HepG2 (cell line): ENCODE data around the gene MSS51. TPM values are rescaled to one million over a fixed set of nuclear protein-coding genes. Genes with fewer than 3 reads are reported as not detected.

Experiments
- ATAC-seq: fragments of 200-7000 bp; cut with Tn5 transposase; 3 replicates; pipeline ENCODE4 v1.9.1; 2020; ENCODE audit warnings: mild to moderate bottlenecking, moderate library complexity
- BruUV-seq: library from RNA; stranded (reverse); fragments of 400-500 nt; replicated peaks from 2 replicates; lab custom pipeline; 2021; lab: Mats Ljungman, UMichigan
- CTCF ChIA-PET: fragments of 300-600 bp; formaldehyde crosslinking; extraction: SDS; loops from one replicate; lab custom pipeline; 2021; ENCODE audit warnings: low total read pairs, inconsistent platforms, low intra/inter-chr PET ratio; lab: Yijun Ruan, JAX
- POLR2A ChIA-PET: fragments of 350-600 bp; sonication (Branson Sonifier 250); formaldehyde crosslinking; loops from one replicate; lab custom pipeline; 2020; ENCODE audit warnings: antibody characterized with exemption, inconsistent platforms; lab: Yijun Ruan, JAX
- DNase-seq: peaks from one replicate; pipeline ENCODE4 v3.0.0-alpha.2; 2015; ENCODE audit warnings: low spot score
- FAIRE-seq: peaks from 3 replicates; lab custom pipeline; 2011; peaks lifted over from hg19 to GRCh38; lab: Jason Lieb, UNC
- H2AFZ ChIP-seq: one replicate; pipeline ENCODE4 v1.6.1; 2011; ENCODE audit warnings: low read length, inconsistent platforms
- H3K27ac ChIP-seq: fragments of 300-600 bp; 3 replicates; pipeline ENCODE4 v1.8.0; 2011; ENCODE audit warnings: mixed run types, mild to moderate bottlenecking, mixed read lengths, low read length, inconsistent platforms; ENCODE audit not compliant: insufficient read depth; ENCODE audit errors: extremely low read length
- H3K27me3 ChIP-seq, 2 experiments: fragments of 200-600 bp in 1 of 2; 2 replicates in 1 of 2; 3 replicates in 1 of 2; pipeline versions ENCODE4 v1.6.0 to v1.8.0; 2011; ENCODE audit warnings: low read length in 2 of 2, mild to moderate bottlenecking in 2 of 2, moderate library complexity in 2 of 2, inconsistent platforms in 1 of 2; ENCODE audit not compliant: insufficient read depth in 2 of 2, control insufficient read depth in 1 of 2
- H3K36me3 ChIP-seq, 2 experiments: fragments of 200-600 bp in 1 of 2; replicated peaks in 1 of 2; 2 replicates in 1 of 2; 3 replicates in 1 of 2; pipeline versions ENCODE4 v1.5.1 to v1.8.0; 2011; ENCODE audit warnings: low read length in 2 of 2, inconsistent platforms in 1 of 2; ENCODE audit not compliant: insufficient read depth in 2 of 2, control insufficient read depth in 1 of 2
- H3K4me1 ChIP-seq: 2 replicates; pipeline ENCODE4 v1.5.1; 2012; ENCODE audit warnings: low read length, inconsistent platforms; ENCODE audit not compliant: insufficient read depth
- H3K4me2 ChIP-seq: 2 replicates; pipeline ENCODE4 v1.6.0; 2011; ENCODE audit warnings: low read depth, low read length, inconsistent platforms
- H3K4me3 ChIP-seq, 3 experiments: fragments of 200-600 bp in 1 of 3; sonication (generic), shearing (Covaris generic) in 1 of 3; replicated peaks in 1 of 3; 2 replicates each; pipeline ENCODE4 v1.5.1; 2011 to 2016; ENCODE audit warnings: low read length in 3 of 3, inconsistent platforms in 2 of 3, low read depth in 2 of 3, mild to moderate bottlenecking in 2 of 3, control low read depth in 1 of 3, mixed read lengths in 1 of 3; ENCODE audit not compliant: insufficient read depth in 1 of 3
- H3K79me2 ChIP-seq: one replicate; pipeline ENCODE4 v1.6.1; 2011; ENCODE audit warnings: low read length, inconsistent platforms; ENCODE audit not compliant: insufficient read depth
- H3K9ac ChIP-seq: 2 replicates; pipeline ENCODE4 v1.6.0; 2011; ENCODE audit warnings: mild to moderate bottlenecking, low read depth, low read length, inconsistent platforms; ENCODE audit not compliant: insufficient read depth
- H3K9me3 ChIP-seq: 2 replicates; pipeline ENCODE4 v1.5.1; 2012; ENCODE audit warnings: mild to moderate bottlenecking, low read length
- H4K20me1 ChIP-seq: 2 replicates; pipeline ENCODE4 v1.6.0; 2011; ENCODE audit warnings: inconsistent platforms, mild to moderate bottlenecking, low read length, moderate library complexity; ENCODE audit not compliant: insufficient read depth
- GABPA ChIP-seq, 2 experiments: IDR thresholded peaks; 2 replicates each; pipeline ENCODE4 v1.6.1; 2011 to 2016; ENCODE audit warnings: low read depth in 2 of 2, low read length in 1 of 2, missing biosample characterization in 1 of 2, missing genetic modification characterization in 1 of 2
- IRX3 ChIP-seq: sonication (generic); formaldehyde crosslinking; IDR thresholded peaks from 2 replicates; pipeline ENCODE4 v1.8.1; 2023; ENCODE audit warnings: mild to moderate bottlenecking, low read depth, missing genetic modification reagents, borderline replicate concordance
- ZNF343 ChIP-seq: sonication (generic); formaldehyde crosslinking; IDR thresholded peaks from 2 replicates; pipeline ENCODE4 v1.4.0; 2020; ENCODE audit warnings: mild to moderate bottlenecking, missing genetic modification reagents
- ZNF383 ChIP-seq: sonication (generic); formaldehyde crosslinking; IDR thresholded peaks from 2 replicates; pipeline ENCODE4 v1.4.0; 2020; ENCODE audit warnings: missing genetic modification reagents, mild to moderate bottlenecking, borderline replicate concordance
- ZNF891 ChIP-seq: sonication (generic); formaldehyde crosslinking; IDR thresholded peaks from 2 replicates; pipeline ENCODE4 v1.5.0; 2020; ENCODE audit warnings: mild to moderate bottlenecking, missing genetic modification reagents
- WGBS: methylation state at CpG from one replicate; pipeline ENCODE4 v1.1.6; 2017; ENCODE audit warnings: low lambda C conversion rate; 5-methylcytosine and 5-hydroxymethylcytosine counted together
- in situ Hi-C: cut with HindIII; loops from 2 replicates; pipeline ENCODE4 v1.10.0; 2017; ENCODE audit warnings: low pct_unique_long_range_greater_than_20kb; ENCODE audit not compliant: extremely low pct_ligation_motif_present
- intact Hi-C: fragments of 100-400 bp; cut with micrococcal nuclease; formaldehyde crosslinking; loops from one replicate; pipeline ENCODE4 v1.10.0; 2022; ENCODE audit not compliant: unreplicated experiment
- polyA plus RNA-seq, 8 experiments: library from polyadenylated mRNA; depleted of rRNA in 3 of 8; stranded (reverse) in 7 of 8; unstranded in 1 of 8; fragments of >200 nt; fragmentation: Illumina TruSeq in 4 of 8; extraction: Trizol in 4 of 8; gene quantifications; 2 replicates each; pipeline versions ENCODE4 v1.2.1 to v1.2.3, GENCODE V29; 2011 to 2016; ENCODE audit warnings: low read depth in 4 of 8, missing spikeins in 1 of 8, mixed read lengths in 1 of 8; ENCODE audit not compliant: insufficient read depth in 1 of 8
- total RNA-seq, 5 experiments: library from RNA; depleted of rRNA; stranded (reverse); fragments of >200 nt; fragmentation: Illumina TruSeq; extraction: Trizol; gene quantifications; 2 replicates each; pipeline ENCODE4 v1.2.3, GENCODE V29; 2016; ENCODE audit warnings: low read depth in 1 of 5
- TF ChIP-seq, protein P1 (sequence below): sonication (generic); formaldehyde crosslinking; IDR thresholded peaks from 2 replicates; pipeline ENCODE4 v1.5.1; 2020; ENCODE audit warnings: missing genetic modification reagents, mild to moderate bottlenecking, borderline replicate concordance
- TF ChIP-seq, protein P2 (sequence below), 2 experiments: sonication (generic) in 1 of 2; formaldehyde crosslinking in 1 of 2; IDR thresholded peaks; 2 replicates each; pipeline versions ENCODE4 v1.5.1 to v1.6.1; 2011 to 2020; ENCODE audit warnings: borderline replicate concordance in 1 of 2, low read depth in 1 of 2, low read length in 1 of 2, mild to moderate bottlenecking in 1 of 2, missing genetic modification reagents in 1 of 2, moderate library complexity in 1 of 2

MSS51 gene
- total and polyA plus RNA-seq, 2 of the 13 experiments (the other 11 are each of a cell fraction or from before 2014, with no cell fraction given), result 0.91 to 2.4 TPM

- intact Hi-C loops (no loop called here), in situ Hi-C loops (no loop called here)
- Histone ChIP-seq H2AFZ (no peak overlapping the region), H3K27ac (no peak overlapping the region), H4K20me1 (peaks cover 19% of the 10 kb centered on the region), H3K36me3 (peaks cover 0 to 7% of the 10 kb centered on the region in 2 experiments; a peak in 1 of 5 replicates), H3K27me3 (no peaks in the 10 kb centered on the region), H3K4me1 (peaks cover 19% of the 10 kb centered on the region), H3K79me2 (peaks cover 86% of the 10 kb centered on the region), H3K9me3 (no peaks in the 10 kb centered on the region), H3K4me2 (no peak overlapping the region), H3K4me3 (no peak overlapping the region)
- DNase-seq (no peak), FAIRE-seq (no peak), ATAC-seq (no peak)
- no TSS peak for BruUV-seq
- 96% methylated on average over 3 of the region's 3 CpGs for whole genome bisulfite sequencing
- ChIA-PET POLR2A (no interaction called here), CTCF (no interaction called here)
- no peak for TF ChIP-seq GABPA (IDR thresholded peaks at IDR 0.05; ENCODE audit: low read depth, low read length)
- no peak for TF ChIP-seq GABPA (CRISPR knock-in tag; IDR thresholded peaks at IDR 0.05; ENCODE audit: low read depth)
- TF ChIP-seq, protein P1, sequence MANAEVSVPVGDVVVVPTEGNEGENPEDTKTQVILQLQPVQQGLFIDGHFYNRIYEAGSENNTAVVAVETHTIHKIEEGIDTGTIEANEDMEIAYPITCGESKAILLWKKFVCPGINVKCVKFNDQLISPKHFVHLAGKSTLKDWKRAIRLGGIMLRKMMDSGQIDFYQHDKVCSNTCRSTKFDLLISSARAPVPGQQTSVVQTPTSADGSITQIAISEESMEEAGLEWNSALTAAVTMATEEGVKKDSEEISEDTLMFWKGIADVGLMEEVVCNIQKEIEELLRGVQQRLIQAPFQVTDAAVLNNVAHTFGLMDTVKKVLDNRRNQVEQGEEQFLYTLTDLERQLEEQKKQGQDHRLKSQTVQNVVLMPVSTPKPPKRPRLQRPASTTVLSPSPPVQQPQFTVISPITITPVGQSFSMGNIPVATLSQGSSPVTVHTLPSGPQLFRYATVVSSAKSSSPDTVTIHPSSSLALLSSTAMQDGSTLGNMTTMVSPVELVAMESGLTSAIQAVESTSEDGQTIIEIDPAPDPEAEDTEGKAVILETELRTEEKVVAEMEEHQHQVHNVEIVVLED (CRISPR knock-in tag), result no peak
- TF ChIP-seq IRX3 (CRISPR knock-in tag), result no peak
- TF ChIP-seq, protein P2, sequence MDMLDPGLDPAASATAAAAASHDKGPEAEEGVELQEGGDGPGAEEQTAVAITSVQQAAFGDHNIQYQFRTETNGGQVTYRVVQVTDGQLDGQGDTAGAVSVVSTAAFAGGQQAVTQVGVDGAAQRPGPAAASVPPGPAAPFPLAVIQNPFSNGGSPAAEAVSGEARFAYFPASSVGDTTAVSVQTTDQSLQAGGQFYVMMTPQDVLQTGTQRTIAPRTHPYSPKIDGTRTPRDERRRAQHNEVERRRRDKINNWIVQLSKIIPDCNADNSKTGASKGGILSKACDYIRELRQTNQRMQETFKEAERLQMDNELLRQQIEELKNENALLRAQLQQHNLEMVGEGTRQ (IDR thresholded peaks at IDR 0.05; ENCODE audit: low read depth, low read length), result no peak
- TF ChIP-seq, protein P2 (CRISPR knock-in tag; IDR thresholded peaks at IDR 0.05; ENCODE audit: borderline replicate concordance), result no peak
- TF ChIP-seq ZNF891 (CRISPR knock-in tag), result no peak
- TF ChIP-seq ZNF343 (CRISPR knock-in tag), result no peak
- no peak for TF ChIP-seq ZNF383 (CRISPR knock-in tag)
- TF ChIP-seq, all 625 proteins: peak for 0
- no peak overlapping the region for H3K9ac ChIP-seq
Observed at GRCh38 chr10:73405556-73405955, 27.8 kb downstream of the MSS51 start.
